ENCODE results near the gene PALD1. TPM values are rescaled to one million over a fixed set of nuclear protein-coding genes. Genes with fewer than 3 reads are reported as not detected.

The PALD1 gene
- total and polyA plus RNA-seq, 2 experiments from 2014 or later = 11.9 to 58.2 TPM

- Histone ChIP-seq H3F3A (replicated peaks; ENCODE audit: low read depth) (peaks cover 26% of the 10 kb centered on the region), H3K9me2 (ENCODE audit: insufficient read depth) (no peaks in the 10 kb centered on the region), H3K4me2 (peak overlapping the region; percentile 96), H3K27ac (ENCODE audit: low read depth) (peak overlapping the region; percentile 89), H3K27me3 (ENCODE audit: insufficient read depth) (peaks cover 22% of the 10 kb centered on the region), H3K36me3 (ENCODE audit: insufficient read depth) (no peaks in the 10 kb centered on the region), H4K20me1 (replicated peaks; ENCODE audit: insufficient read depth) (peaks cover 10% of the 10 kb centered on the region; the same call in 1 of the 2 replicates), H3K79me2 (replicated peaks; ENCODE audit: insufficient read depth) (peaks cover 38% of the 10 kb centered on the region), H3K4me3 (peak overlapping the region; percentile 78), H2AFZ (0 out of 2 replicates have a peak overlapping the region, but pooled peaks have one; percentile 79), H3K4me1 (ENCODE audit: insufficient read depth) (peaks cover 47% of the 10 kb centered on the region)
- Mint-ChIP-seq H3K4me1 (peaks cover 52% of the 10 kb centered on the region), H3K27me3 (ENCODE audit: insufficient read depth, low read depth, poor library complexity) (peaks cover 53% of the 10 kb centered on the region), H3K36me3 (ENCODE audit: low read depth) (peaks cover 8% of the 10 kb centered on the region; the same call in 1 of the 3 replicates), H3K9me3 (no peaks in the 10 kb centered on the region; the same call in 2 of the 3 replicates), H3K4me3 (peak overlapping the region; percentile 69), H3K27ac (no peak overlapping the region; the same call in 1 of the 2 replicates)
- TF ChIP-seq STAT1 (IDR thresholded peaks at IDR 0.05; ENCODE audit: unreplicated experiment) = no peak
- no peak for TF ChIP-seq CREB1 (CRISPR knock-in tag; IDR thresholded peaks at IDR 0.05; ENCODE audit: low read depth)
- TF ChIP-seq EZH2phosphoT487 (IDR thresholded peaks at IDR 0.05; ENCODE audit: unreplicated experiment) = no peak
- TF ChIP-seq ZNF331 (CRISPR knock-in tag; IDR thresholded peaks at IDR 0.05; ENCODE audit: low read depth) = no peak
- TF ChIP-seq EZH2 (IDR thresholded peaks at IDR 0.05; ENCODE audit: low read depth, unreplicated experiment) = no peak
- no peak; the same call in 1 of the 2 replicates for TF ChIP-seq POLR2AphosphoS5 (IDR thresholded peaks at IDR 0.05; ENCODE audit: low read depth)
- no peak for TF ChIP-seq JUNB (IDR thresholded peaks at IDR 0.05; ENCODE audit: unreplicated experiment)
- peak; percentile 53 for ATAC-seq
- peak; percentile 61 for DNase-seq (ENCODE audit: low spot score)
These were observed 36.7 kb upstream of the PALD1 start for GRCh38 chr10:70441895-70442309.

GRCh38 chr10:70442332-70442988 lies 36.1 kb upstream of the PALD1 start:
- peak overlapping the region; percentile 69 for H3K4me3 Mint-ChIP-seq
- H3K9me3 Mint-ChIP-seq = no peaks in the 10 kb centered on the region; the same call in 2 of the 3 replicates
- DNase-seq (ENCODE audit: low spot score) (peak; percentile 96), ATAC-seq (peak; percentile 65)
- no peaks in the 10 kb centered on the region for H3K36me3 ChIP-seq (ENCODE audit: insufficient read depth)
- peaks cover 50% of the 10 kb centered on the region for H3K4me1 Mint-ChIP-seq
- H3K27ac ChIP-seq (ENCODE audit: low read depth) = peak overlapping the region; percentile 89
- H3K36me3 Mint-ChIP-seq (ENCODE audit: low read depth) = peaks cover 8% of the 10 kb centered on the region; the same call in 1 of the 3 replicates
- no peak overlapping the region for H2AFZ ChIP-seq
- H3F3A ChIP-seq (replicated peaks; ENCODE audit: low read depth) = peaks cover 26% of the 10 kb centered on the region
- H4K20me1 ChIP-seq (replicated peaks; ENCODE audit: insufficient read depth) = peaks cover 10% of the 10 kb centered on the region; the same call in 1 of the 2 replicates
- peak overlapping the region; percentile 78 for H3K4me3 ChIP-seq
- H3K27ac Mint-ChIP-seq = no peak overlapping the region
- H3K27me3 Mint-ChIP-seq (ENCODE audit: insufficient read depth, low read depth, poor library complexity) = peaks cover 48% of the 10 kb centered on the region
- no peaks in the 10 kb centered on the region for H3K9me2 ChIP-seq (ENCODE audit: insufficient read depth)
- H3K4me1 ChIP-seq (ENCODE audit: insufficient read depth) = peaks cover 46% of the 10 kb centered on the region
- peak overlapping the region; percentile 96 for H3K4me2 ChIP-seq
- peaks cover 22% of the 10 kb centered on the region for H3K27me3 ChIP-seq (ENCODE audit: insufficient read depth)
- H3K79me2 ChIP-seq (replicated peaks; ENCODE audit: insufficient read depth) = peaks cover 32% of the 10 kb centered on the region
- TF ChIP-seq ZNF114 (CRISPR knock-in tag; IDR thresholded peaks at IDR 0.05) = peak; percentile 53; the same call in 1 of the 2 replicates
- peak; percentile 58; the same call in 1 of the 2 replicates for TF ChIP-seq ETS1 (IDR thresholded peaks at IDR 0.05)
- peak; percentile 25 for TF ChIP-seq REST (IDR thresholded peaks at IDR 0.05; ENCODE audit: unreplicated experiment)
- no peak for TF ChIP-seq ZNF331 (CRISPR knock-in tag; IDR thresholded peaks at IDR 0.05; ENCODE audit: low read depth)
- peak; percentile 11; the same call in 1 of the 2 replicates for TF ChIP-seq NANOG (IDR thresholded peaks at IDR 0.05; ENCODE audit: borderline replicate concordance)
- 0 out of 2 replicates have a peak, but pooled peaks have one; percentile 2 for TF ChIP-seq CREB1 (CRISPR knock-in tag; IDR thresholded peaks at IDR 0.05; ENCODE audit: low read depth)
